Measurements from ENCODE around the gene GPR132.
"Not testable (repeated sequence)": the region's sequence is repeated elsewhere in the genome, so short reads cannot be mapped to it uniquely, and the experiment has no call there.

Gene GPR132

GRCh38 chr14:105065280-105066228 is at the start of gene GPR132:
GPR132 (minus strand) TSS chr14:105065430; CDS start chr14:105055420, 10,010 bp downstream.
- DNase-seq: no peak

- DNase-seq: not testable (repeated sequence)
Observed at GRCh38 chr14:105109243-105109642, 44.0 kb upstream of the GPR132 start.

- no peak for DNase-seq
Observed at GRCh38 chr14:105108516-105108864, 43.3 kb upstream of the GPR132 start.

GRCh38 chr14:105107781-105108515 is 42.7 kb upstream of the GPR132 start:
- no peak for DNase-seq

- no peak for DNase-seq
Observed at GRCh38 chr14:105107351-105107750, 42.1 kb upstream of the GPR132 start.

GRCh38 chr14:105105158-105105557 is 39.9 kb upstream of the GPR132 start:
- no peak for DNase-seq

GRCh38 chr14:105102893-105103292 is 37.7 kb upstream of the GPR132 start:
- no peak for DNase-seq

- no peak for DNase-seq
Observed at GRCh38 chr14:105102361-105102870, 37.2 kb upstream of the GPR132 start.

GRCh38 chr14:105100910-105101309 is 35.7 kb upstream of the GPR132 start:
- DNase-seq: no peak

GRCh38 chr14:105099778-105100177 is 34.5 kb upstream of the GPR132 start:
- no peak for DNase-seq

GRCh38 chr14:105098316-105098715 is 33.1 kb upstream of the GPR132 start:
- no peak for DNase-seq

GRCh38 chr14:105097794-105098127 is 32.5 kb upstream of the GPR132 start:
- no peak for DNase-seq

- no peak for DNase-seq
Observed at GRCh38 chr14:105096206-105096875, 31.1 kb upstream of the GPR132 start.

GRCh38 chr14:105095236-105095805 is 30.1 kb upstream of the GPR132 start:
- no peak for DNase-seq

GRCh38 chr14:105094193-105094907 is 29.1 kb upstream of the GPR132 start:
- DNase-seq: no peak

GRCh38 chr14:105093431-105094192 is 28.4 kb upstream of the GPR132 start:
- DNase-seq: no peak

- DNase-seq: no peak
Observed at GRCh38 chr14:105093038-105093430, 27.8 kb upstream of the GPR132 start.

GRCh38 chr14:105092171-105093037 is 27.2 kb upstream of the GPR132 start:
- DNase-seq: no peak

GRCh38 chr14:105091517-105092170 is 26.4 kb upstream of the GPR132 start:
- DNase-seq: no peak

GRCh38 chr14:105091054-105091516 is 25.9 kb upstream of the GPR132 start:
- no peak for DNase-seq
